NCI-H2196 (cell line): Measurements from ENCODE around the gene PNPLA6.
A peak's percentile ranks its signal among the peaks of the same experiment; 100 is the strongest.
"Not testable (repeated sequence)": the region's sequence is repeated elsewhere in the genome, so short reads cannot be mapped to it uniquely, and the experiment has no call there.

Experiments used
- DNase-seq: peaks from one replicate; lab custom pipeline; 2025; ENCODE audit not compliant: unreplicated experiment; lab: John Stamatoyannopoulos, UW

Gene PNPLA6

DNA sequence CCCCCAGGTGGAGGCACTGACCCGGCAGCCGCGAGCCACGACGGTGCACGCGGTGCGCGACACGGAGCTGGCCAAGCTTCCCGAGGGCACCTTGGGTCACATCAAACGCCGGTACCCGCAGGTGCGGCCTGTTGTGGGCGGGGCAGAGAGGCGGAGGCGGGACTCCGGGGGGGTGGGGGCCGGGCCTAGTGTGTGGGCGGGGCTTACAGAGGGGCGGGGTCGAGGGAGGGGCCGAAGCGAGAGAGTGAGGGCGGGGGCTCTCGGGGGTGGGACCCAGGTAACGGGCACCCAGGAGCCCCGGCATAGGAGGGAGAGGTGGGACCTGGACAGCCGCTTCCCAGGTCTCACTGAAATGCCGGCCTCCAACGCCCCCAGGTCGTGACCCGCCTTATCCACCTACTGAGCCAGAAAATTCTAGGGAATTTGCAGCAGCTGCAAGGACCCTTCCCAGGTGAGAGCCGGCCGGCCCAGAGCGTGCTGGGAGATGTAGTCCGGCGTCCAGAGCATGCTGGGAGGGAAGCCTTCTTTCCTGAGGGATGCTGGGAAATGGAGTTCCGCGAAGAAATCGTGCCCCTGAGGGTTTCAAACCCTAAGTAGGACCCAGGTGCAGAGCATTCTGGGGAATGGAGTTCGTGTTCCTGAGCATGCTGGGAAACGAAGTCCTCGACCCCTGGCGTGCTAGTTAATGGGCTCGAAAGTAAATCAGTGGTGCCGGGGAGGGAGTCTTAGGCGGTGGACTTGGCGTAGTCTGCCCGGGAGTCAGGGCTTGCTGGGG lies 15.7 kb downstream of the PNPLA6 start:
- DNase-seq, result peak; percentile 18

- no peak for DNase-seq
These were observed 17.3 kb downstream of the PNPLA6 start for GRCh38 chr19:7552781-7553180.

DNA sequence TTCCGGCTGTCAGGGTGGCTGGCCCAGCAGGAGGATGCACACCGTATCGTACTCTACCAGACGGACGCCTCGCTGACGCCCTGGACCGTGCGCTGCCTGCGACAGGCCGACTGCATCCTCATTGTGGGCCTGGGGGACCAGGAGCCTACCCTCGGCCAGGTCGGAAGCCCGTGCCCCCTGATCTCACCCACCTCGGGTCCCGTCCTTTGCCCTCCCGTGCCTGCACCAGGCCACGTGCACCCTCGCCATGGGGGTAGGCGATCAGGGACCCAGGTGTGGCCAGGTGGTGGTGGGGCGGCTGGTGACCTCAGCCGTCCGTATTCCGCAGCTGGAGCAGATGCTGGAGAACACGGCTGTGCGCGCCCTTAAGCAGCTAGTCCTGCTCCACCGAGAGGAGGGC lies 19.0 kb downstream of the PNPLA6 start:
- DNase-seq, result no peak

DNA sequence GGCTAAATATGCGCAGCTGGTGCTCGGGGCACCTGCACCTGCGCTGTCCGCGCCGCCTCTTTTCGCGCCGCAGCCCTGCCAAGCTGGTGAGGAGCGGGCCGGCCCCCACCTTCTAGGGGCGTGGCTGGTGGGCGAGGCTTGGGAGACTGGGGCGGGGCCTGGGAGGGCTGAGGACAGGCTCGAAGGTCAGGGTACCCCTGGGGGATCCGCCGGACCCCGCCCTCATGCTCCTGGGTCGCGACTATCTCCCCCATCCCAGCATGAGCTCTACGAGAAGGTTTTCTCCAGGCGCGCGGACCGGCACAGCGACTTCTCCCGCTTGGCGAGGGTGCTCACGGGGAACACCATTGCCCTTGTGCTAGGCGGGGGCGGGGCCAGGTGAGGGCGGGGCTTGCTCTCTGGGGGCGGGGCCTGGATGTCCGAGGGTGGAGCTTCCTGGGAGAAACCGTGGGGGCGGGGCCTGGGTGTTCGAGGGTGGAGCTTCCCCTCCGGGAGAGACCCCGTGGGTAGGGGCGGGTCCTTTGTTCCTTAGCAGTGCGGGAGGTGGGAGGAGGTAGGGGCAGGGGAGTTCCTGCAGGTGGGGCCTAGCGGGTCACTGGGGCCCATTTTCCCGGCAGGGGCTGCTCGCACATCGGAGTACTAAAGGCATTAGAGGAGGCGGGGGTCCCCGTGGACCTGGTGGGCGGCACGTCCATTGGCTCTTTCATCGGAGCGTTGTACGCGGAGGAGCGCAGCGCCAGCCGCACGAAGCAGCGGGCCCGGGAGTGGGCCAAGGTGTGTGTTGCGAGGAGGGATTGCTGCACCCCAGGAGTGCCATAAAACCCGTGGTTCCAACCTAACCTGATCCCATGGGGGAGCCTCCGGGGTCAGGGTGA lies 19.7 kb downstream of the PNPLA6 start:
- DNase-seq, result no peak

GRCh38 chr19:7556696-7557315 lies 21.3 kb downstream of the PNPLA6 start:
- no peak for DNase-seq

DNA sequence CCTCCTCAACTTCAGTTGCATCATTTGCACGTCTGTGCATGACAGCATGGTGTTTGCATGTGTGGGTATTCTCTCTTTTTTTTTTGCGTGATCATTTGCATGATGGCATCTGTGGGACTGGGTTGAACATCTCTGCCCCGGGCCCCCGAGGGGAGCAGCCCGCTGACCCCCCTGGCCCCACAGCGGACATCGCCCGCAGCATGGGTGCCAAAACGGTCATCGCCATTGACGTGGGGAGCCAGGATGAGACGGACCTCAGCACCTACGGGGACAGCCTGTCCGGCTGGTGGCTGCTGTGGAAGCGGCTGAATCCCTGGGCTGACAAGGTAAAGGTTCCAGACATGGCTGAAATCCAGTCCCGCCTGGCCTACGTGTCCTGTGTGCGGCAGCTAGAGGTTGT lies 23.1 kb downstream of the PNPLA6 start:
- no peak for DNase-seq

DNA sequence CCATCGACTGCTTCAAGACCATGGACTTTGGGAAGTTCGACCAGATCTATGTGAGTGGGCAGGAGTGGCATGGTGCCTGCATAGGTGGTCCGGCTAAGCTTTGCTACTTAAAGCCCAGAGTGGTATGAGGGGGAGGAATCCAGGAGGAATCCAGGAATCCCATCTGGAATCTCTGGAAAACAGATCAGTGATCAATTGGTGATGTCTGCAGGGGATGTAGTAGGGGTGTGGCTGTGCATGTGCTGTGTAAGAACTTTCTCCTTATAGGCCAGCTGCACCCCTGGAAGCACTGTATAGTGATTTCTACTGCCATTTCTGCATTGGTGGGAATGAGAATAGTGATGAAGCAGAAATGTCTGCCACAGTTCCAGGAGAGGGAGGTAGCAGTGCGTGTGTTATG lies 23.6 kb downstream of the PNPLA6 start:
- no peak for DNase-seq

DNA sequence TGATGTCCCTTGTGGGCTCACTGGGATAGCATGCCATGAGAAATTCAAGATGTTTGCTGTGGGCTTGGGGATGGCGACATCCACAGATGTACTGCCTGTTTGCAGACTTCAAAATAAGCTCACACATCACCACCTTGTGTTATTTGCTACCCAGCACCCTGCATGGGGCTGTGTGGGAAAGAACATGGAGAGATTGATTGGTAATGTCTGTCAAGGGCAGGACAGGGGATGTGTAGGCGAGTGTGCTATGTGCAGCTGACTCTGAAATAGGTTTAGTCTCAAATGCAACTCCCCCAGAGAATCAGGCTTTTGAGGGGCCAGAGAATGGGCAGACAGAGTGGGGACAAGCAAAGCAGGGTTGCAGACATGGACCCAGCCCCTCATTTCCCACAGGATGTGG lies 24.7 kb downstream of the PNPLA6 start:
- DNase-seq, result no peak

GRCh38 chr19:7561325-7561724 lies 25.8 kb downstream of the PNPLA6 start:
- no peak for DNase-seq

- DNase-seq, result peak; percentile 29
These were observed 27.3 kb downstream of the PNPLA6 start for GRCh38 chr19:7562646-7563393.

GRCh38 chr19:7564866-7565265 lies 29.3 kb downstream of the PNPLA6 start:
- DNase-seq, result no peak

- no peak for DNase-seq
These were observed 29.8 kb downstream of the PNPLA6 start for GRCh38 chr19:7565332-7565731.

DNA sequence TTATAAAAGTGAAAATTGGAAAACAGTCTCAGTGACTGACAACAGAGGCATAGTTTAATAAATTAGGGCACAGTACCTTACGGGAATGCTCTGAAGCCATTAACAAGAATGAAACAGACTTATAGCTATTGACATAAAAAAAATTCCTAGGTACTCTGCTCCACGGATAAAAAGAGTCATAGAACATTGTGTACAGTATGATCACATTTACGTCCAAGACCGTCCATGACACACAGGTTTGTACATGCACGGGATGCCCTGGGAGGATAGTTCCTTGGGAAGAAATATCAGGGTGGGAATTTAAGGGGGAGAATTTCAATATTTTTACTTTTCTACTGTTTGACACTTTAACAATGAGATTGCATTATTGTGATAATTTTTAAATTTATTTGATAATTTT lies 35.2 kb downstream of the PNPLA6 start:
- DNase-seq, result no peak

GRCh38 chr19:7575434-7576040 lies 40.0 kb downstream of the PNPLA6 start:
- DNase-seq, result no peak

DNA sequence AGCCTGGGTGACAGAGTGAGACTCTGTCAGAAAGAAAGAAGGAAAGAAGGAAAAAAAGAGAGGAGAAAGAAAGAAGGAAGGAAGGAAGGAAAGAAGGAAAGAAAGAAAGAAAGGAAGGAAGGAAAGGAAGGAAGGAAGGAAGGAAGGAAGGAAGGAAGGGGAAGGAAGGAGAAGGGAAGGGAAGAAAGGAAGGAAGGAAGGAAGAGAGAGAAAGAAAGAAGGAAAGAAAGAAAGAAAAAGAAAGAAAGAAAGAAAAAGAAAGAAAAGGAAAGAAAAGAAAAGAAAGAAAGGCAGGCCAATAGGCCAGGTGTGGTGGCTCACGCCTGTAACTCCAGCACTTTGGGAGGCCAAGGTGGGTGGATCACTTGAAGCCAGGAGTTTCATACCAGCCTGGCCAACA lies 41.9 kb downstream of the PNPLA6 start:
- not testable (repeated sequence) for DNase-seq

DNA sequence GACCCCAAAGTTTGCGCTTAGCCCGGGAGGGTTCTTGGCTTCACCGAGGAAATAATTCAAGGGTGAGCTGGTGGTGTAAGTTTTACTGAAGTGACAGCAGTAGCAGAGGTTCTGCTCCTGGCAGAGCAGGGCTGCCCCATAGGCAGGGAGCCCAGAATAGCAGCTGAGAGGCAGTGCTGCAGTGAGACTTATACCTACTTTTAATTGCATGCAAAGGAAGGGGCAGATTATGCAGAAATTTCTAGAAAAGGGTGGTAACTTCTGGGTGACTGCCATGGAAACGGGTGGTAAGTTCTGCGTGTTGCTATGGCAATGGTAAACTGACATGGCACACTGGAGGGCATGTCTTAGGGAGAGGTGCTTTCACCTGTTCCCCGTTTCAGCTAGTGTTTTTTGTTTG lies 42.6 kb downstream of the PNPLA6 start:
- DNase-seq, result no peak

DNA sequence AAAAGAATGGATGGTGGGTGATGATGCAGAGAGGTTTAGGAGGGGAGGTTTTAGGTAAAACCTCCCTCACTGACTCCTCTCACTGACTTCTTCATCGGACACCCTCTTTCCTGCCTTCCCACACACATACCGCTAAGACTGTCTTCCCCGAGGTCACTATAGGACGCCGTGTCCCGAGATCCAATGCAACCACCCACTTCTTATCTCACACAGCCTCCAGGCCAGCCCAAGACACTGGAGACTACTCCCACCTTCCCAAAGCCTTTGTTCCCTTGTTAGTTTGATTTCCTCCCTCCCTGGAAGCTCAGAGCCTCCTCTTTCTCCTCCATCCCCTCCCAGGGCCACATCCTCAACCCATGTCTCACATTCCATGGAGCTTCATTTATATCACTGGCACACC lies 43.7 kb downstream of the PNPLA6 start:
- DNase-seq, result no peak

DNA sequence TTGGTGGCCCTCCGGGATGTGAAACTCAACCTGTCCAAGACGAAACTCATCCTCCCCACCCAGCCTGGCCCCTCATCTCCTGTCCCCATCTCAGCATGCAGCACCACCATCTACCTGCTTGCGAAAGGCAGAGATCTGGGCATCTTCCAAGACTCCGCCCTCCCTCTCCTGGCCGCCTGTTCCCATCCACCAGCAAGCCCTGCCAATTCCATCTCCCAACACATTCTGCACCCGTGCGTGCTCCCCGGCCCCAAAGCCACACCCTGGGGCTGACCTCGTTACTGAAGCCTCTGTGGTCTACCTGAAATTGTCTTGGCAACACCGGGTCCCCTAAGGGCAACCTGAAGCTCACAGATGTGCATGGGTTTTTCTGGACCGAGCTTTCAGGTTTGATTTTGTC lies 46.9 kb downstream of the PNPLA6 start:
- no peak for DNase-seq

- no peak for DNase-seq
These were observed 54.3 kb downstream of the PNPLA6 start for GRCh38 chr19:7589822-7590221.

- DNase-seq, result no peak
These were observed 54.7 kb downstream of the PNPLA6 start for GRCh38 chr19:7590256-7590655.
